IMR-90 (cell line): ENCODE results near the gene MYO7B. TPM values are rescaled to one million over a fixed set of nuclear protein-coding genes. Genes with fewer than 3 reads are reported as not detected.

Source experiments
- ATAC-seq: fragments of 200-7000 bp; cut with Tn5 transposase; 2 replicates; pipeline ENCODE4 v1.9.1; 2020; ENCODE audit warnings: low read depth, mild to moderate bottlenecking, moderate library complexity
- BruUV-seq: library from RNA; stranded (reverse); fragments of 400-500 nt; replicated peaks from 2 replicates; lab custom pipeline; 2021; lab: Mats Ljungman, UMichigan
- CTCF ChIA-PET: fragments of 300-600 bp; formaldehyde crosslinking; extraction: SDS; loops from one replicate; lab custom pipeline; 2021; ENCODE audit warnings: antibody characterized with exemption; lab: Yijun Ruan, JAX
- POLR2A ChIA-PET: fragments of 300-600 bp; sonication (Branson Sonifier 250); formaldehyde crosslinking; loops from one replicate; lab custom pipeline; 2022; ENCODE audit warnings: antibody characterized with exemption; ENCODE audit not compliant: unreplicated experiment; lab: Charles Lee
- DNase-seq: peaks from one replicate; pipeline ENCODE4 v3.0.0; 2013
- H2AFZ ChIP-seq: replicated peaks from 2 replicates; pipeline ENCODE3; 2013; ENCODE audit warnings: low read length, mild to moderate bottlenecking; ENCODE audit not compliant: poor library complexity
- H2AK5ac ChIP-seq: 2 replicates; pipeline ENCODE4 v1.6.1; 2013; ENCODE audit warnings: low read depth, low read length, inconsistent platforms
- H2AK9ac ChIP-seq: replicated peaks from 2 replicates; pipeline ENCODE3; 2013; ENCODE audit warnings: mild to moderate bottlenecking, low read depth, low read length, moderate library complexity; ENCODE audit not compliant: poor library complexity
- H2BK120ac ChIP-seq: 2 replicates; pipeline ENCODE4 v1.6.1; 2013; ENCODE audit warnings: low read depth, low read length, inconsistent platforms
- H2BK15ac ChIP-seq: 3 replicates; pipeline ENCODE4 v1.6.1; 2013; ENCODE audit warnings: low read depth, low read length, inconsistent platforms
- H2BK20ac ChIP-seq: 2 replicates; pipeline ENCODE4 v1.6.1; 2013; ENCODE audit warnings: low read depth, mild to moderate bottlenecking, inconsistent platforms, low read length, moderate library complexity
- H2BK5ac ChIP-seq: 2 replicates; pipeline ENCODE4 v1.6.1; 2013; ENCODE audit warnings: mild to moderate bottlenecking, low read depth, low read length, inconsistent platforms; ENCODE audit not compliant: poor library complexity, severe bottlenecking
- H3K14ac ChIP-seq: replicated peaks from 2 replicates; pipeline ENCODE4 v1.6.1; 2013; ENCODE audit warnings: low read depth, low read length, inconsistent platforms
- H3K18ac ChIP-seq: 2 replicates; pipeline ENCODE4 v1.6.1; 2013; ENCODE audit warnings: low read depth, low read length, control low read depth
- H3K23ac ChIP-seq: 2 replicates; pipeline ENCODE4 v1.6.1; 2013; ENCODE audit warnings: low read depth, low read length, inconsistent platforms
- H3K27ac ChIP-seq: 2 replicates; pipeline ENCODE4 v1.5.1; 2013; ENCODE audit warnings: mild to moderate bottlenecking, control low read depth, low read length; ENCODE audit not compliant: insufficient read depth
- H3K27me3 ChIP-seq: 2 replicates; pipeline ENCODE4 v1.6.1; 2013; ENCODE audit warnings: low read length; ENCODE audit not compliant: control insufficient read depth, insufficient read depth
- H3K36me3 ChIP-seq: 2 replicates; pipeline ENCODE4 v1.6.1; 2013; ENCODE audit warnings: low read length, mixed read lengths; ENCODE audit not compliant: control insufficient read depth, insufficient read depth
- H3K4ac ChIP-seq: 2 replicates; pipeline ENCODE4 v1.6.1; 2013; ENCODE audit warnings: low read depth, low read length, inconsistent platforms
- H3K4me1 ChIP-seq: 2 replicates; pipeline ENCODE4 v1.6.1; 2013; ENCODE audit warnings: low read length, mixed read lengths; ENCODE audit not compliant: control insufficient read depth, insufficient read depth
- H3K4me2 ChIP-seq: 2 replicates; pipeline ENCODE4 v1.6.1; 2013; ENCODE audit warnings: low read depth, mild to moderate bottlenecking, control low read depth, low read length, moderate library complexity
- H3K4me3 ChIP-seq: 2 replicates; pipeline ENCODE4 v1.5.1; 2013; ENCODE audit warnings: low read depth, mild to moderate bottlenecking, control low read depth, low read length, moderate library complexity; ENCODE audit not compliant: insufficient read depth
- H3K56ac ChIP-seq: 2 replicates; pipeline ENCODE4 v1.6.1; 2013; ENCODE audit warnings: low read length, inconsistent platforms; ENCODE audit not compliant: insufficient read depth; ENCODE audit errors: extremely low read depth
- H3K79me1 ChIP-seq, 2 experiments: 2 replicates each; pipeline ENCODE4 v1.6.1; 2013; ENCODE audit warnings: low read length in 2 of 2, inconsistent platforms in 1 of 2, low read depth in 1 of 2
- H3K9ac ChIP-seq: 2 replicates; pipeline ENCODE4 v1.6.1; 2013; ENCODE audit warnings: low read depth, low read length, control low read depth
- H3K9me1 ChIP-seq: 2 replicates; pipeline ENCODE4 v1.6.1; 2013; ENCODE audit warnings: low read length, inconsistent platforms; ENCODE audit not compliant: insufficient read depth
- H3K9me3 ChIP-seq: 2 replicates; pipeline ENCODE4 v1.6.1; 2013; ENCODE audit warnings: low read length; ENCODE audit not compliant: control insufficient read depth, insufficient read depth
- H4K20me1 ChIP-seq: 2 replicates; pipeline ENCODE4 v1.6.1; 2013; ENCODE audit warnings: low read length, inconsistent platforms; ENCODE audit not compliant: insufficient read depth
- H4K5ac ChIP-seq: 2 replicates; pipeline ENCODE4 v1.6.1; 2013; ENCODE audit warnings: mild to moderate bottlenecking, low read depth, low read length, control low read depth
- H4K8ac ChIP-seq, 2 experiments: 2 replicates each; pipeline ENCODE4 v1.6.1; 2013; ENCODE audit warnings: low read depth in 2 of 2, low read length in 2 of 2, control low read depth in 1 of 2, inconsistent platforms in 1 of 2
- H4K91ac ChIP-seq: 2 replicates; pipeline ENCODE4 v1.6.1; 2013; ENCODE audit warnings: low read depth, low read length, inconsistent platforms; ENCODE audit not compliant: insufficient read depth
- BHLHE40 ChIP-seq: fragments of 150-350 bp; IDR thresholded peaks from 2 replicates; pipeline ENCODE4 v1.6.1; 2016; ENCODE audit warnings: mild to moderate bottlenecking, low read depth, low read length
- CEBPB ChIP-seq: IDR thresholded peaks from 2 replicates; pipeline ENCODE4 v1.6.1; 2012; ENCODE audit warnings: low read depth, low read length, improper control_type of control experiment
- CHD1 ChIP-seq: IDR thresholded peaks from 2 replicates; pipeline ENCODE4 v1.6.1; 2012; ENCODE audit warnings: low read depth, low read length, improper control_type of control experiment
- FOS ChIP-seq: fragments of 150-350 bp; IDR thresholded peaks from 2 replicates; pipeline ENCODE4 v1.6.1; 2016; ENCODE audit warnings: low read depth, low read length
- MAFK ChIP-seq: IDR thresholded peaks from 2 replicates; pipeline ENCODE4 v1.6.1; 2012; ENCODE audit warnings: low read depth, low read length, improper control_type of control experiment
- MAZ ChIP-seq: IDR thresholded peaks from 2 replicates; pipeline ENCODE4 v1.6.1; 2012; ENCODE audit warnings: low read depth, mild to moderate bottlenecking, low read length, improper control_type of control experiment, moderate library complexity, borderline replicate concordance
- MXI1 ChIP-seq: IDR thresholded peaks from 2 replicates; pipeline ENCODE4 v1.6.1; 2012; ENCODE audit warnings: low read depth, mild to moderate bottlenecking, low read length, moderate library complexity, borderline replicate concordance
- RAD21 ChIP-seq: IDR thresholded peaks from 2 replicates; pipeline ENCODE4 v1.6.1; 2012; ENCODE audit warnings: low read length, improper control_type of control experiment
- RCOR1 ChIP-seq: IDR thresholded peaks from 2 replicates; pipeline ENCODE4 v1.6.1; 2012; ENCODE audit warnings: mild to moderate bottlenecking, low read length, improper control_type of control experiment; ENCODE audit not compliant: insufficient replicate concordance
- SMC3 ChIP-seq: fragments of 150-350 bp; IDR thresholded peaks from 2 replicates; pipeline ENCODE4 v1.6.1; 2016; ENCODE audit warnings: low read depth, mild to moderate bottlenecking, antibody characterized with exemption, low read length, moderate library complexity
- WGBS, 2 experiments: methylation state at CpG; one replicate each; pipeline versions ENCODE4 v1.1.5 to v1.1.7; 2013; ENCODE audit warnings: missing lambda C conversion rate in 2 of 2; ENCODE audit not compliant: insufficient read length in 1 of 2; ENCODE audit errors: extremely low coverage in 2 of 2; 5-methylcytosine and 5-hydroxymethylcytosine counted together
- dilution Hi-C: fragments of 300-500 bp; cut with HindIII; formaldehyde crosslinking; loops from one replicate; pipeline ENCODE4 v1.14.3; 2018; ENCODE audit warnings: low sequenced_read_pairs; ENCODE audit not compliant: unreplicated experiment
- in situ Hi-C: fragments of 300-500 bp; cut with MboI; formaldehyde crosslinking; loops from 3 replicates; pipeline ENCODE4 v1.14.3; 2019; ENCODE audit warnings: low sequenced_read_pairs, inconsistent platforms, mixed read lengths
- intact Hi-C: fragments of 100-400 bp; cut with micrococcal nuclease; formaldehyde crosslinking; loops from 2 replicates; pipeline ENCODE4 v1.10.0; 2022
- polyA plus RNA-seq, 3 experiments: library from polyadenylated mRNA; depleted of rRNA; stranded (reverse); fragments of >200 nt; gene quantifications; 2 replicates each; pipeline ENCODE4 v1.2.3, GENCODE V29; 2012; ENCODE audit warnings: low replicate concordance in 1 of 3
- total RNA-seq: library from RNA; depleted of rRNA; stranded (reverse); fragments of >200 nt; gene quantifications from 2 replicates; pipeline ENCODE4 v1.2.3, GENCODE V29; 2012
- TF ChIP-seq, protein P1 (sequence below): conservative IDR thresholded peaks from 2 replicates; pipeline ENCODE4 v1.5.1; 2012; ENCODE audit warnings: mild to moderate bottlenecking, low read depth, low read length, improper control_type of control experiment
- TF ChIP-seq, protein P2 (sequence below): fragments of 150-350 bp; IDR thresholded peaks from 2 replicates; pipeline ENCODE4 v1.6.1; 2016; ENCODE audit warnings: low read depth, mild to moderate bottlenecking, low read length, moderate library complexity, borderline replicate concordance
- TF ChIP-seq, protein P3 (sequence below): fragments of 150-350 bp; IDR thresholded peaks from 2 replicates; pipeline ENCODE4 v1.6.1; 2017; ENCODE audit warnings: mild to moderate bottlenecking, antibody characterized with exemption, low read length, low read depth

Gene MYO7B
- total and polyA plus RNA-seq, 2 of the 4 experiments (the other 2 are of a cell fraction): 0.18 to 0.46 TPM

DNA sequence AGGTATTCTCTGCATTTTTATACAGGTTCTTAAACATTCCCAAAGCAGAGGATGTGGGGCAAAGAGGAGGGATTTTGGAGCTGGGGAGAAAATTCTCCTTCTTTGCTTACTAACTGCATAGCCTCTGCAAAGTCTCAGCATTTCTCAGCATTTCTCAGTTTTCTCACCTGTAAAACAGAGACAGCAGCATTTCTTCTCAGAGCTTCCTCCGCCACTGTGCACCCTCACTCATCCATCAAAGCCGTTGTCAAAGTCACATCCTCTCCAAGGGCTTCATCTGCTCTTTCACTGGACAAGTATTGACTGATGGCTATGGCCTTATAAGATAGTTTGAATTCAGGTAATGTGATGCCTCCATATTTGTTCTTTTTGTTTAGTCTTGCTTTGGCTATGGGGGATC lies 17.4 kb downstream of the MYO7B start:
- in situ Hi-C loops (no loop called here), intact Hi-C loops (no loop called here), dilution Hi-C loops (no loop called here)
- Histone ChIP-seq H3K27me3 (peaks cover 37% of the 10 kb centered on the region), H3K14ac (no peak overlapping the region), H4K20me1 (no peaks in the 10 kb centered on the region), H4K5ac (no peak overlapping the region), H2AFZ (no peak overlapping the region), H2BK5ac (no peak overlapping the region), H3K56ac (no peak overlapping the region), H3K23ac (no peak overlapping the region), H3K27ac (no peak overlapping the region), H2AK5ac (no peak overlapping the region), H2AK9ac (no peak overlapping the region), H3K9me3 (peaks cover 2% of the 10 kb centered on the region; the same call in 1 of the 2 replicates), H3K9ac (no peak overlapping the region), H2BK15ac (no peak overlapping the region), H2BK120ac (no peak overlapping the region), H3K4me3 (no peak overlapping the region), H3K36me3 (no peaks in the 10 kb centered on the region), H3K79me1 (no peaks in the 10 kb centered on the region), H3K18ac (no peak overlapping the region), H3K4me1 (no peaks in the 10 kb centered on the region), H2BK20ac (no peak overlapping the region), H3K9me1 (no peaks in the 10 kb centered on the region), H4K8ac (no peak overlapping the region), H3K4me2 (no peak overlapping the region), H3K4ac (no peak overlapping the region), H4K91ac (no peak overlapping the region)
- TF ChIP-seq RCOR1 (no peak), MXI1 (no peak), CHD1 (no peak), CEBPB (no peak), RAD21 (no peak), BHLHE40 (no peak), SMC3 (no peak), MAFK (no peak), FOS (no peak), MAZ (no peak)
- TF ChIP-seq, protein P1, sequence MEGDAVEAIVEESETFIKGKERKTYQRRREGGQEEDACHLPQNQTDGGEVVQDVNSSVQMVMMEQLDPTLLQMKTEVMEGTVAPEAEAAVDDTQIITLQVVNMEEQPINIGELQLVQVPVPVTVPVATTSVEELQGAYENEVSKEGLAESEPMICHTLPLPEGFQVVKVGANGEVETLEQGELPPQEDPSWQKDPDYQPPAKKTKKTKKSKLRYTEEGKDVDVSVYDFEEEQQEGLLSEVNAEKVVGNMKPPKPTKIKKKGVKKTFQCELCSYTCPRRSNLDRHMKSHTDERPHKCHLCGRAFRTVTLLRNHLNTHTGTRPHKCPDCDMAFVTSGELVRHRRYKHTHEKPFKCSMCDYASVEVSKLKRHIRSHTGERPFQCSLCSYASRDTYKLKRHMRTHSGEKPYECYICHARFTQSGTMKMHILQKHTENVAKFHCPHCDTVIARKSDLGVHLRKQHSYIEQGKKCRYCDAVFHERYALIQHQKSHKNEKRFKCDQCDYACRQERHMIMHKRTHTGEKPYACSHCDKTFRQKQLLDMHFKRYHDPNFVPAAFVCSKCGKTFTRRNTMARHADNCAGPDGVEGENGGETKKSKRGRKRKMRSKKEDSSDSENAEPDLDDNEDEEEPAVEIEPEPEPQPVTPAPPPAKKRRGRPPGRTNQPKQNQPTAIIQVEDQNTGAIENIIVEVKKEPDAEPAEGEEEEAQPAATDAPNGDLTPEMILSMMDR: no peak
- TF ChIP-seq, protein P2, sequence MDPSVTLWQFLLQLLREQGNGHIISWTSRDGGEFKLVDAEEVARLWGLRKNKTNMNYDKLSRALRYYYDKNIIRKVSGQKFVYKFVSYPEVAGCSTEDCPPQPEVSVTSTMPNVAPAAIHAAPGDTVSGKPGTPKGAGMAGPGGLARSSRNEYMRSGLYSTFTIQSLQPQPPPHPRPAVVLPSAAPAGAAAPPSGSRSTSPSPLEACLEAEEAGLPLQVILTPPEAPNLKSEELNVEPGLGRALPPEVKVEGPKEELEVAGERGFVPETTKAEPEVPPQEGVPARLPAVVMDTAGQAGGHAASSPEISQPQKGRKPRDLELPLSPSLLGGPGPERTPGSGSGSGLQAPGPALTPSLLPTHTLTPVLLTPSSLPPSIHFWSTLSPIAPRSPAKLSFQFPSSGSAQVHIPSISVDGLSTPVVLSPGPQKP: no peak
- TF ChIP-seq, protein P3, sequence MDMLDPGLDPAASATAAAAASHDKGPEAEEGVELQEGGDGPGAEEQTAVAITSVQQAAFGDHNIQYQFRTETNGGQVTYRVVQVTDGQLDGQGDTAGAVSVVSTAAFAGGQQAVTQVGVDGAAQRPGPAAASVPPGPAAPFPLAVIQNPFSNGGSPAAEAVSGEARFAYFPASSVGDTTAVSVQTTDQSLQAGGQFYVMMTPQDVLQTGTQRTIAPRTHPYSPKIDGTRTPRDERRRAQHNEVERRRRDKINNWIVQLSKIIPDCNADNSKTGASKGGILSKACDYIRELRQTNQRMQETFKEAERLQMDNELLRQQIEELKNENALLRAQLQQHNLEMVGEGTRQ: no peak
- no peak for DNase-seq
- ATAC-seq: no peak
- POLR2A ChIA-PET: no interaction called here
- no CpG with 5 or more reads among the region's 2 CpGs for WGBS, 2 experiments
- CTCF ChIA-PET: no interaction called here
- no TSS peak for BruUV-seq
